ENCODE results near the gene KLHL36. TPM values are rescaled to one million over a fixed set of nuclear protein-coding genes. Genes with fewer than 3 reads are reported as not detected.

KLHL36 gene
- total RNA-seq, 2 experiments from 2014 or later, result 58.9 to 66.1 TPM

- Histone ChIP-seq H3K4me1 (ENCODE audit: insufficient read depth, low read length, poor library complexity, severe bottlenecking) (peaks cover 60% of the 10 kb centered on the region), H3K27ac (ENCODE audit: low read depth, low read length, poor library complexity, severe bottlenecking) (peak overlapping the region; percentile 52), H2AFZ (ENCODE audit: low read length) (no peak overlapping the region), H3K4me3 (ENCODE audit: low read depth, low read length, poor library complexity, severe bottlenecking) (peak overlapping the region; percentile 99), H3K9me3 (ENCODE audit: low read length) (no peaks in the 10 kb centered on the region), H4K20me1 (ENCODE audit: insufficient read depth, low read length) (peaks cover 20% of the 10 kb centered on the region), H3K4me2 (ENCODE audit: low read length) (peak overlapping the region; percentile 75), H3K36me3 (ENCODE audit: insufficient read depth, low read length) (peaks cover 39% of the 10 kb centered on the region), H3K79me2 (ENCODE audit: insufficient read depth, low read depth, low read length) (peaks cover 47% of the 10 kb centered on the region), H3K9me2 (ENCODE audit: insufficient read depth, low read length) (no peaks in the 10 kb centered on the region)
- POLR2A ChIA-PET, result interaction anchor here (0.6 to 7.2 kb wide), 9 partner anchors 9 to 103 kb away, joined by 3 to 50 read pairs (median 5); no protein-coding TSS in a partner anchor
- BruUV-seq (replicated peaks), result no TSS peak
- DNase-seq (ENCODE audit: low spot score), result peak; percentile 64
- no peak for TF ChIP-seq EZH2phosphoT487 (IDR thresholded peaks at IDR 0.05; ENCODE audit: borderline replicate concordance, low read depth, low read length)
- 0 out of 2 replicates have a peak, but pooled peaks have one; percentile 9 for TF ChIP-seq CTCF (conservative IDR thresholded peaks at IDR 0.05; ENCODE audit: low read length)
- CTCF ChIA-PET (ENCODE audit: unreplicated experiment), result interaction anchor here (1.0 kb wide), 1 partner anchor 106 kb away, joined by 5 read pairs; no protein-coding TSS in a partner anchor
- intact Hi-C loops (cut with micrococcal nuclease; ENCODE audit: unreplicated experiment), result loop anchor here (1.0 kb wide), 1 partner anchor 23 kb away; no protein-coding TSS in a partner anchor
These were observed 31.1 kb upstream of the KLHL36 start for GRCh38 chr16:84617041-84617790.

- Histone ChIP-seq H3K36me3 (ENCODE audit: insufficient read depth, low read length) (peaks cover 32% of the 10 kb centered on the region), H3K4me2 (ENCODE audit: low read length) (peak within 1 kb of the TSS; percentile 75), H2AFZ (ENCODE audit: low read length) (no peak within 1 kb of the TSS), H3K4me1 (ENCODE audit: insufficient read depth, low read length, poor library complexity, severe bottlenecking) (peaks cover 67% of the 10 kb centered on the region), H3K27ac (ENCODE audit: low read depth, low read length, poor library complexity, severe bottlenecking) (peak within 1 kb of the TSS; percentile 52), H3K4me3 (ENCODE audit: low read depth, low read length, poor library complexity, severe bottlenecking) (peak within 1 kb of the TSS; percentile 99), H4K20me1 (ENCODE audit: insufficient read depth, low read length) (peaks cover 20% of the 10 kb centered on the region), H3K79me2 (ENCODE audit: insufficient read depth, low read depth, low read length) (peaks cover 47% of the 10 kb centered on the region), H3K9me2 (ENCODE audit: insufficient read depth, low read length) (no peaks in the 10 kb centered on the region), H3K9me3 (ENCODE audit: low read length) (no peaks in the 10 kb centered on the region)
- intact Hi-C loops (cut with micrococcal nuclease; ENCODE audit: unreplicated experiment), result loop anchor here (1.0 kb wide), 1 partner anchor 24 kb away; no protein-coding TSS in a partner anchor
- no peak for TF ChIP-seq CTCF (conservative IDR thresholded peaks at IDR 0.05; ENCODE audit: low read length)
- no peak for TF ChIP-seq EZH2phosphoT487 (IDR thresholded peaks at IDR 0.05; ENCODE audit: borderline replicate concordance, low read depth, low read length)
- DNase-seq (ENCODE audit: low spot score), result peak; percentile 97
- BruUV-seq (replicated peaks), result no TSS peak
- CTCF ChIA-PET (ENCODE audit: unreplicated experiment), result interaction anchor here (0.6 kb wide), 1 partner anchor 1720 kb away, joined by 3 read pairs; no protein-coding TSS in a partner anchor
- POLR2A ChIA-PET, result interaction anchor here (0.7 to 7.2 kb wide), 2 partner anchors 19 to 37 kb away, joined by 4 to 50 read pairs; no protein-coding TSS in a partner anchor
These were observed 30.3 kb upstream of the KLHL36 start, which contains the start of gene COTL1 for GRCh38 chr16:84617791-84618580. Gene COTL1 (minus strand): TSS chr16:84618078. CDS start chr16:84617914, 164 bp downstream.

All from OCI-LY7 (cell line).